Measurements from ENCODE around the gene POLR3G.
A peak's percentile ranks its signal among the peaks of the same experiment; 100 is the strongest.

POLR3G gene

DNA sequence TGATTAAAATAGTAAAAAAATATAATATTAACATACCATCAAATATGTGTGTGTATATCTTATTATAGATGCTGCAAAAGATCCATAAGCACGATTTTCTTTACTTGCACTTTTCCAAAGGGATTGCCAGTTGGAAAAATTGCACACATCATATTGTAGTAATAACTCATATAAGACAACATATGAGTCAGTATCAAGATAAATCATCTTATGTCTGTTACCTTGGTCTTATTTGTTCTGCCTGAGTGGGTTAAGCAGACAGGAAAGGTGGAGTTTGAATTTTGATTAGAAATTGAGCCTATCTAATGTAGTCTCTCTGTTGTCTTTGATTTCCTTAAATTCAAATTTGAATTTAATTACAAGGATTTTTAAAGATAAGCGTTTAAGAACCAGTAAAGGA, 30.1 kb downstream of the POLR3G start:
- DNase-seq, result no peak

DNA sequence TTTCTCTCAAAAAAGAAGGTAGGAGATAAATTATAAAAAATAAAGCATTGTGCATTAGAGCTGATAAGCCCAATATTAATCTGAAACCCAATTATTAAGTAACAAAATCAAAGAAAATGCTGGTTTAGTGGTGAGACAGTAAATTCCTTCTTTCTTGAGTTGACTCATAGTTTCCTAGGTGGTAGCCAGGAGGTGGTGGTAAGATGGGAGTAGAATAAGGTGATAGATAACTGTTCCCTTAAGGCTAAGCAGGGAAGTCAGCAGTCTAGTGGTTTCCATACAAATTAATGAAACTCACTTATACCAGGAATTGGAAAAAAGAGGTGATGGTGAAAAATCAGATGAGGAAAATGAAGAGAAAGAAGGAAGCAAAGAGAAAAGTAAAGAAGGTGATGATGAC, 31.6 kb downstream of the POLR3G start:
- DNase-seq, result no peak

DNA sequence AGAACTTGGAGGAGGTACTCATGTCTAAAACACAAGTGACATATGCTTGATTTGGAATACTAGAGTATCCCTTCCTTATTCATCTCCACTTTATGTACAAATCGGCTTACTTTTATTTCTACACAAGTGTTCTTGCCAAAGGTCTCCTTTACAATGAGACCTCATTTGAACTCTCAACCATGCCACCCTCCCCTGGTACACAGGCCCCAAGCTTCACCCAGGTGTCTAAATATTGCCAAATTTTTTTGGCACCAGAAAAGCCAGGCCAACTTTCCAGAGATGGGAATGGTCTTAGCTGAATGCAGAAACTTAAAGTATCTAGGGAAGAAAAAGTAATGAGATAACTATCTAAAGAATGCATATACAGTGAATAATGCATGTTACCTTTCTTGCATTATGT, 35.8 kb downstream of the POLR3G start:
- DNase-seq, result no peak

DNA sequence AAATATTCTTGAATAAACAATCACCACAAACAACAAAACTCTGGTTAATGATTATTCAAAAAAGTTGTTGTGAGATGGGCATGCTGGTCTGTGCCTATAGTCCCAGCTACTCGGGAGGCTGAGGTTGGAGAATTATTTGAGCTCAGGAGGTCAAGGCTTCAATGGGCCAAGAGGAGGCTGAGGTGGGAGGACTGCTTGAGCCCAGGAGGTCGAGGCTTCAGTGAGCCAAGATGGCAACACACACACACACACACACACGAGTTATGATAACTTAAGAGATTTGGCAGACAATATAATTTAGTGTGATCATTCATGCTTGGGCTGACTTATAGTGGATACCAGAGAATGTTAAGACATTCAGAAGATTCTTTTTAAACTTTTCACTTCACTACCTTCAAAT, 39.9 kb downstream of the POLR3G start:
- no peak for DNase-seq

DNA sequence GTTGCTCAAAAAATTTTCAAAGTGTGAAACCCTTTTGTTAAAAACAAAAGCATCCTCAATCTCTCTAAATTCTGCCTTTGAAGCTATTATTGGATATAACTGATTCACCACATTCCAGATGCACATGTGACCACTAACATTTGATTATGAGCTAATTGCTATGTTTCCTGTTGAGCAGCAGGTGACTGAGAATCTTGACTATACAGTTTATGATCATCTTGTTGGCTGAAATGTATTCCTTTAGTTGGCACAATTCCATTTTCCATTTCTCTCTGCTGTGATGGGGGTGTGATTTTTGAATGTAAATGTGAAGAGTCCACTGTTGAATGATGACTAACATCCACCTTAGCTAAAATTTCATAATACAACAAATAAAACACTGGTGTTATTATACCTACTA, 44.0 kb downstream of the POLR3G start:
- DNase-seq, result peak; percentile 59

DNA sequence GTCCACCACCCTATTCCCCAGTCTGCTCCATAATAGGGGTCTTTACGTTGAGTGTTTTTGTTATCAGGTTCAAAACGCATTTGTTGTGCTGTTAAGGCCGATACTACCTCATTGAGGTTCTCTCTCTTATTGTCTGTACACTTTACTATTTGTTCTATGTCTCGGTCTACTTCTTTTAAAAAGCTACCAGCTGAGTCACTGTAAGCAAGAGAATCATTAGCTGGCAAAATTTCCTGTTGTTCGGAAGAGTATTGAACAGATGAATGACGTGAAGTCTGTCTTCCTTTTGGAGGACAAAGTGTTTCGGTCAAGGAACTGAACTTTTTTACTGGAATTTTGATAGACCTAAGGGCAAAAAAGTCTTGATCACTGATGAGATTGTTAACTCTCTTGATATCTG, 44.4 kb downstream of the POLR3G start:
- peak; percentile 57 for DNase-seq

DNA sequence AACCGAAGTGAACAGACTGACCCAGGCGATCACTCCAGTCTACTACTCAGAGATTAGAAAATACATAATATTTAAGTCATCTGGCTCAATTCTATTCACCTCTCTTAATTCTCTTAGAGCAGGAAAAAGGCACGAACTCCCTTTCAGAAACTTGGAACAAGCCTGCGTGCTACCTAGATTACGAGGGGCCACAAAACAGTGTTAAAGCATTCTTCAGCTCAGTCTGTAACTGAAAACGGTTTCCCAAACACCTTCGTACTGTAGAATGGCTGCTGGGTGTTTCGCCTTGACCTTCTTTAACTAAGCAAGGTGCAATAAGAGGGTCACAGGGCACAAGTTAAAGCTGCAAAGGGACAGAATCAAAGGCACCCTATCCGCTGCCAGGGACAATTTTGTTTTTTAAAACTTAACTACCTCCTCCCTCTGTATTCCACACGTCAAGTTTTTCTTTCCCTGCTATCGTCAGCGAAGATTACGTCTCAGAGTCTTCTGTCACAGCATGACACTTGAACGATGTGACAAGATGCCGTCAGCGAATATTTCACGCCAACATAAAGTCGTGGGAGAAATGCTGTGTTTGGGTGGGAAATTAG, 54.0 kb downstream of the POLR3G start:
- no peak for DNase-seq

DNA sequence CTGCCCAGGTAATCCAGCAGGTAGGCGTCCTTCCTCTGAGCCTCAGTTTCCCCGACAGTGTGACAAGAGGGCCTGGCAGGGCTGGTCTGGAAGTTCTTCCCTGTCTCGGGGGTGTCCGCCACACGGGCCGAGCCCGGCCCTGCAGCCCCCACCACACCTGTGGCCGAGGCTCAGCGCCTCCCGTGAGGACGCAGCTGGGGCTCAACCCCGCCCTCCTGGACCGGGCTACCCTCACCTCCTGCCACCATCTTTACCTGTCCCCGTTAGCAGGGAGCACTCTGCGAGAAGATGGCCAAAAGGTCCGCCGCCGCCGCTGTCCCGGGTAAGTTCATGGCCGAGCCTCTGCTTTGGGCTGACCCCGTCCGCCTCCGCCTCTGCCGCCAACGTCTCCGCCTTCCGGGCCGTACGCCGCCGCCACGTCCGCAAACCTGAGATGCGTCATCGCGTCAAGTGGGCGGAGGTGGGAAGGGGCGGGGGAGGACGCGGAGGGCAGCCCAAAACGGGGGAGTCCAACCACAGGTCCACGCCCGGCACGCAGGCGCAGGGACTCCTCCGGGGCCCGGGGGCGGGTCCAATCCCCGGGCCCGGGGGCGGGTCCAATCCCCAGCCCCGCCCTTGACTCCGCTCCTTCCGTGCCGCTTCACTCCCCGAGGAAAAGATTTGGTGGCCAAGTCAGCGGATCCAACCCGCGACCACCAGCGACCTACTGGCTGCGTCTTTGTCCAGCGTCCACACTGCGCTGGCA, 54.7 kb downstream of the POLR3G start, which contains the start of gene LYSMD3:
Gene LYSMD3, minus strand, starts transcription at position 391 of the 745 bp plus-strand sequence. CDS start 4,295 bp downstream, outside the sequence.
- DNase-seq, result peak; percentile 82

DNA sequence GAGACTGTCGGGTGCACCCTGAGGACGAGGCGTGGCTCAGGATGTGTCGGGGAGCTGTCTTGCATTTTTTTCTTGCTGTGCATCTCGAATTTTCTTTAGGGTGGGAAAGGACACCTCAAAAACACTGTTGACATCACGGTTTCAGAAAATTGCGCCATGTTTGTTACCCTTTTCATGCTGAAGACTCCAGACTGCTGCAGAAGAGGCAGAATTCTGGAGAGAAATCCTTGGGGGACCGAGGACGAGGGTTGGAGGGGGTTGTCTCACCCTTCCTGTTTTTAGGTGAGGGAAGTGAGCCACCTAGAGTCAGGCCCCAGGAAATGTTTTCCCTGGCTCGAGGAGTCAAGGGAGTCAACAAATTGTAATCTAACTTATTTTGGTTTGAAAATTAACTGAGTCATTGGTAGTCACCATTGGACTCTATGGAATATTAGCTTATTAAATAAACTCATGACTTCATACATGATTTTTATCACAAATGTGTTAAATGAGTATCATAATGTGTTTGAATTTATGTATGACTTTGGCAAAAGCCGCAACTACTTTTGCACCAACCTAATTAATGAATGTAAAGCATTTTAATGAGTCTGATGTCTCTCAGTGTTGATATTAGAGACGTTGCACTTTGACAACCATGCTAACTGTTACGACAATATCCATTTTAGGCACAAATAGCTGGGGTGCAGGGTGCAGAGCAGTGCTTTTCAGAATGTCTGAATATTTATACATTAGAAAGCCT, 55.4 kb downstream of the POLR3G start:
- DNase-seq, result peak; percentile 30

DNA sequence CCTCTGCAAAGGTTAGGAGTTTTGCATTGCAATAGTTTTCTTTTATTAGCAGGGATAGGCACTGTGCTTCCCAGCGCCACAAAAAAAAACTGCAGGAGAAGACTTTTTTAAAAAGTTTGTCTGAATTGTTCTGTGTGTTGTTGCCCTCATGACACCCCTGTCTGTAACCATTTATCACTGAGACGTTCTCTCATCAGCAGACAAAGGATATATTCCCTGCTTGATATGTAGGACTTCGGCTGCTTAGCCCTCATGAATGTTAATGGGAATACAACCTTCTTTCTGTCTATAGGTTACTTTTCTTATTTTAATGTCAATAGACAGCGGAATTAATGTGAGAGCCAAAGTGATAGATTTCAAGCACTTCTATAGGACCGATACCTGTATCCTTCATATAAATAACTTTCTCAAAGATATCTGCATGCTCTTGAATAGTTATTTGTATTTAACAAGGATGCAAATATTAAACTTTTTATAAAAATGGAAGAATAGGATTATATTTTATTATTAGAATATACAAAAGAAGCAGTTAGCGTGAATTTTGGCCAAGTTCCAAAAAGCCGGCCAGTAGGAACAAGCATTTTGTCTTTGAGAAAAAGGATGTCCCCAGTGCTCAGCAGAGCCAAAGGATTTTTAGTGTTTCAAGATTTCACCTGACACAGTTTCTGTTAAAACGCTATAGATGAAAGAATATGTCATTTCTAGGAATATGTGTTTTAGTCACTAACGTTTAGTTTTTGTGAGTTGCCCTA, 56.2 kb downstream of the POLR3G start:
- no peak for DNase-seq

DNA sequence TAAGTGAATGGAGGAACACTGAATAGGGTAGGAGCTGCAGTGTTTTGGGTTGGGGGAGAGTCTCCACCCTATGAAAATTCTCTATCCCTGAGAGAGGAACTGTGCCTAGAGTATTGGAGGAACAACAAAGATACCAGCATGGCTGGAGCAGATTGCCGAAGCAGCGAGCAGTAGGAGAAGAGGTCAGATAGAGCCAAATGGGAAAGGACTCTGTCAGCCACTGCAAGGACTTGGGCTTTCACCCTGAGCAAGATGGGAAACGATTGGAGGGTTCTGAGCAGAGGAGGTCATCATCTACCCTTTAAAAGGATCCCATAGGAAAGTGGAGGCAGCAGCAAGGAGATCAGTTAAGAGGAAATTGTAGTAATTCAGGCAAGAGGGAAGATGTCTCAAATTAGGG, 59.1 kb downstream of the POLR3G start:
- no peak for DNase-seq

DNA sequence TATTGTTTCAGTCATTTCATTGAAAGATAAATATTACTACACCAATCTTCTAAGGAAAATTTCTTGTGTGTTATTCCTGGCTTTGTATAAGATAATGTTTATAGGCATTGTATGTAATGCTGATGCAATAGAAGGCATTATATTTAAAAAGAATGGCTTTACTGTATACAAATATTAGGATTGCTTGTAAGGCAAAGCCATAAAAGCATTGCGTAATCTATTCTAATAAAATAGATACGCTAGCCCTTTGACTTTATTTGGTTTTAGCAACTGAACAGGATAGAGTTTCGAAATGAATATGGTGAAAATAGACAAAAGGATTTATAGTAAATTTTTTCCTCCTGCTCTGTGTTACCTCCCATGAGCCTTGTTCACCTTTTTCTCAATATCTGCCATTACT, 60.3 kb downstream of the POLR3G start:
- DNase-seq, result peak; percentile 9

DNA sequence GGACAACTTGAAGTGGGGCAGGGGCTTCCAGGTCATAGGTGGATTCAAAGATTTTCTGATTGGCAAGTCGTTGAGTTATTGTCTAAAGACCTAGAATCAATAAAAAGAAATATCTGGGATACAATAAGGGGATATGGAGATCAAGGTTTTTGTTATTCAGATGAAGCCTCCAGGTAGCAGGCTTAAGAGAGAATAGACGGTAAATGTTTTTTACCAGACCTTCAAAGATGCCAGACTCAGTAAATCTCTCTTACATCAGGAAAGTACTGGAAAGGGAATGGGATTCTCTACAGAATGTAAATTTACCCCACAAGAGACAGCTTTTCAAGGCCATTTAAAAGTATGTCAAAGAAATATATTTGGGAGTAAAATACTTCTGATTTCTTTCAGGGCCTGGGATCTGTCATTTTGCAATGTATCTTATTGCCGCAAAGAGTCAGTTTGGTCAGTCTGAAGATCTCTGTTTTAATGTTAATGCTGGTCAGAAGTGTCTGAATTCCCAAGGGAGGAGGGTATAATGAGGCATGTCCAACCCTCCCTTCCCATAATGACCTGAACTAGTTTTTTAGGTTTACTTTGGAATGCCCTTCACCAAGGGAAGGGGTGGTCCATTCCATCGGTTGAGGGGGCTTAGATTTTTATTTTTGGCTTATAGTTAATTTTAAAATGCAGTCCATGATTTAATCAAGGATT, 68.3 kb downstream of the POLR3G start:
- DNase-seq, result no peak

DNA sequence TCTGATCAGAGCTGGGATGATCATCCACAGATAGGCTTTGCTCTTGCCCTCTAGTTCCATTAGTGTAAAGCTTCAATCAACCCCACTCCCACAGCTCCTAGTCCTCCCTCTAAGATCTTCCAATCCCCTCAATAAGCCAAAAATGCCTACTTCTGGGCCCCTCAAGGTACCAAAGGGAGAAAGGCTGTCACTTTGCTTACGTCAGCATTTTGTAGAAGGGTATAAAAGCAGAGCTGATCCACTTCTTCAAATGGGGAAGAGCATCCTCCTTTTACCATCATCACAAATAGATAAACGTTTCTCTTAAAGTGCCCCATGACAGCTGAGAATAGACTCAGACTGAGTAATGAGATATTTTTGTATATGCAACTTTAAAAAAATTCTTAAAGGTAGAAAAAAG, 70.8 kb downstream of the POLR3G start:
- no peak for DNase-seq

DNA sequence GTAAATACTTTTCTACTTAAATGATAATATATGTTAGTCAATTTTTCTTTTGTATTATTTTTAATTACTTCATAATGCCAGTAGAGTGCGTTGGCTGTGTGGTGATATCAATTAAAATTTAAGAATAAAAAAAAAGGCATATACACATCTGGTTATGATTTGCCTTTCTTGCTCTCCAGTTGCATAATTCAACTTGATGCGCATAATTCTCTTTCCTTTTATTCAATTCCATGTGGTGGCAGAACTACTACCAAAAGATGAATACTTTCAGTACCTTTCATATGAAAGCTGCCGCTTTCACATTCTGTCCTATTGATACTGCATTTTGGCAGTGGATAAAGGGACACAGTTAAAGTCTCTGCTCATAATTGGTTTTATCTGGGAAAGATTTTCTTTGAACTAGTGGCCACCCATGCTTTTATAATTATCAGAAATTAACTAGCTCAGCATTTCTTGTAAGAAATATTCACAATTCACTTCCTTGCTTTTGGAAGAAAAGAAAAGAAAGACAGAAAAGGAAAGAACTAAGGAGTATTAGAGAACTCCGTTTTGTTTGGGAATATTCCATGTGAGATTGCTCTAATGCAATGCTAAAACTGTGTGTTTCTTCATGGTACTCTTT, 71.7 kb downstream of the POLR3G start:
- no peak for DNase-seq

DNA sequence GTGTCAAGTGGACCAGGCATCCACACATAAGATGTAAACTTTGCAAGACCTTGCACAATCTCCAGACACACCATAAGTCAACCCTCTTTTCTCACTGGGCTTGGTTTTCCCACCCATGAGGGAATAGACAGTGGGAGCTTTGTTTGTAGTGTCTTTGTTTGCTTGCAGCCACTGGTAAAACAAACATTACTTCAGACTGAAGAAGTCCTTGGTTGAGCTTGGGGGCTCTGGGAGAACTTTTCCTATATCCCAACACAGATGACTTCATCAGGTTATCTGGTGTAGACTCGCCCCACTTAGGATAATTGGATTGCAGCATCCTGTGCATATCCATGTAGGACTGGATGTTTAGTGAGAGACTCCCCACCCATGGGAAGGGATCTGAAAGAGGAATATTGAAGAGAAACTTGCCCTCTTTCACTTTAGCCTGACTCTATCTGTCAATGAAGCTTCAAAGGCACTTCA, 72.4 kb downstream of the POLR3G start:
- DNase-seq, result no peak

DNA sequence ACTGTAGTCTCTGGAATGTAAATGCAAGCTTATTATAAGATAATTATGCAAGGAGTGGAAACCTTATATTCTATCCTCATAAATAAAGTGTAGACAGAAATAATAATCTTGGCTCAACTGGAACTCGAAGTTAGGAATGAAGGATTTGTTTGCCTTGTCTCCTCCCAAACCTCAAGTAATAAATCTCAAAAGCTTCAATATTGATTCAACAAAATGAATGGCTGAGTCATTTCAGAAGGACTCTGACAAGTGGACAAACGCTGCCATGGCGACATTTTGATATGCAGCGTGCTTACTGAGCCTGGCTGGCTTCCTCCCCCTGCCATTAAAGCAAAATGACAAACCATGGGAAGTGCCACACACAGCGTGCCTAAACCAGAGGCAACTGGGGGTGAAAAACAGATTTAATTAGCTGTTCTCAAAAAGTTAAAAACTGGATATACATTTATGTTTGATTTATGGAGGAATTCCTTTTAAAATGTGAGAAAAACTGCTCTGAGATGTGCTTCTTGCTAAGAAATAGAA, 73.5 kb downstream of the POLR3G start:
- DNase-seq, result peak; percentile 77

DNA sequence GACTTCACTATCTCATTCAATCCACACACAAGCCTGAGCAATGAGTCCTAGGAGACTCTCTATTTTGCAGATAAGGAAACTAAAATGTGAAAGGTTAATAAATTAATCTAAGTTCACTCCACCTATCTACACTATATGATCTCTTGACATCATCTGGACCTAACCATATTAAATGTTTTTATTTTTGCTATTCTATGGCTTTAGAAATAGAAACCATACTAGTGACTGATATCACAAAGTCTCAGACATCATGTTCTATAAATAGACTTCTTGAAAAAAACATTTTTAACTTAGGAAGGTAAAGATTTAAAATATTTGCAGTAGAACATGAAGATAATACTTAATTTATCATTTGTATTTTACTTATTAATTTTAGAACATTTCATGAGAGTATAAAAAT, 74.6 kb downstream of the POLR3G start:
- DNase-seq, result no peak

DNA sequence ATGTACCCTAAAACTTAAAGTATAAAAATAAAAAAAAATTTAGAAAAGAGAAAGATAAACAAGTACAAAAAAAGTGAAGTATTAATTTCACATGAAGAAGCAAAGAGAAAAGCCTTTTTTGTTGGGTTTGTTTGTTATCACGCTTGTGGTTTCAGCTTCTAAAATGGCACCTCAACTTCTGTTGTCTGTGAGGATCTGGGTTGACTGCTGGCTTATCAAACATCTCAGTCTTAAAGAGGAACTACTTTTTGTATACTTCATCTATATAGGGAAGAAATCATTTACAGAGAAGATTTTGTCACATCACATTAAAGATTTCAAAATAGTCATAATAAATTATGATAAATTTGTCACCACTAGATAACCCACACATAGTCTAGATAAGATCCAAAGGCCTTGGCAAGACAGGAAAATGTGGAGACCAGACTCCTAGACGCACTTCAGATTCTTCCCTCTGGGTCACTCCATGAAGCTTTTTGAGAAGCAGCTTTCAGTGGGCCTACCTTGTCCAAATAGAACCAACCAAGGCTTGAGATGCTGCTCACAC, 75.1 kb downstream of the POLR3G start:
- no peak for DNase-seq

DNA sequence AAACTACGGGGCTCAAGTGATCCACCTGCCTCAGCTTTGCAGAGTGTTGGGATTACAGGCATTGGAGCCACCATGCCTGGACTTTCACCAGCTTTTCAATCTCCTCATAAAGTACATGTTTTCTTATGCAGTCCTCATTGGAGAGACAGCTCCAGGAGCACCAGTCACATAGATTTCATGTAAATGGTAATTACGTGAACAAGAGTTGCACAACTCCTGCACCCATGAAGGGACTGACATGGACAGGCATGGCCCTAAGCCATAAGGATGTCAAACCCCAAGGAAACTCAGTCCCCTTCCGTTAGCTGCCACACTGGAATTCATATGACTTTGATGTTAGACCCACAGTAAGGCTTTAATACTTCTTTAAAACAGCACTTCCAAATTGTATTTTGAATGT, 76.3 kb downstream of the POLR3G start:
- no peak for DNase-seq

DNA sequence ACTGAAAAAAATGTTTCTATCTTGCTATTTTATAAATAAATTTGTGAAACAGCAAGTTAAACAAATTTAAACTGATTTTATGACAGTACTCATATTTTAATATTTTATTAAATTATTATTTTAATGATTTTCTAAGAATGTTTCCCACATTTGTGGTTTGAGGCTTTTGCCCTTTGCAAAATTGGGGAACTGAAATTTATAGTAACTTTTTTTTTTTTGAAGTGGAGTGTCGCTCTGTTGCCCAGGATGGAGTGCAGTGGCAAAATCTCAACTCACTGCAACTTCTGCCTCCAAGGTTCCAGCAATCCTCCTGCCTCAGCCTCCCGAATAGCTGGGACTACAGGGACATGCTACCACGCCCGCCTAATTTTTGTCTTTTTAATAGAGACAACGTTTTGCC, 76.7 kb downstream of the POLR3G start:
- DNase-seq, result no peak

DNA sequence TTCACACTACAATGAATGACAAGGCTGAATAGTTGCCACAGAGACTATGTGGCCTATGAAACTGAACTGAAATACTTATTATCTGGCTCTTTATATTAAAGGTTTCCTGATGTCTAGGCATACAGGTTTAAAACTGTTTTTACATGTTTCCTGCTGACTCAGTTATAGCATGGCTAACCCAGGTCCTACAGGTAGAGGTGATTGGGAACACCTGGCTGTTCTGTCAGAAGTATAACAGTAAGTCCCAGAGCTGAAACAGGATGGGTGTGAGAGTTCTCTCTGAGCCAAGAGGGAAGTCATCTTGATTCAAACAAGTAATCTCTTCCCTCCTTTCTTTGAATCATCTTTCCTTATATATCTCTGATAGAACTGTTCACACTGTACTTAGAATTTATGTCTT, 79.0 kb downstream of the POLR3G start:
- no peak for DNase-seq

Measured in DMS153 (cell line).